ENCODE data around the gene EPS8L3.
"Not testable (repeated sequence)": the region's sequence is repeated elsewhere in the genome, so short reads cannot be mapped to it uniquely, and the experiment has no call there.

Gene EPS8L3

DNA sequence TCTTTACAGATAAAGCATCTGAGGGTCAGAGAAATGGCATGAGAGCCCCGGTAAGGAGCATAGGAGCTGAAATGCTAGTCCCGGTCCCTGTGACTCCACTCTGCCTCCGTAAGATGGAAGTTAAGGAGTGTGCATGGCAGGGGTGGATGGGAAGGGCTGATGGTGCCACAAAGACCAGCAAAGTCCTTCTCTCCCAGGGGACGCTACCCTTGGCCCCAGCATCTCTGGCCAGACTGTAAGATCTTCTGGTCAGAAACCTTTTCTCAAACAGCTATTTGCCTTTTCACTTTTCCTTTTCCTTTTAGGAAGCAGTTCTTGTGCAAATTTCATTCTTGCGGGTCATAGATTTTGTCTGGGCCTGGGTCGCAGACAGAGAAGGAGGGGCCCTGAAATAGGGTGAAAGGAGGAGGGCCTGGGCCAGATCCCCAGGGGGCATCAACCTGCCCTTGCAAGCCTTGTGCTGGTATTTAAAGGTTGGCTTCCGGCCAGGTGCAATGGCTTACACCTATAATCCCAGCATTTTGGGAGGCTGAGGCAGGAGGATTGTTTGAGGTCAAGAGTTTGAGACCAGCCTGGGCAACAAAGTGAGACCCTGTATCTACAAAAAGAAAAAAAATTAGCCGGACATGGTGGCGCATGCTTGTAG, 14.4 kb upstream of the EPS8L3 start:
- DNase-seq (ENCODE audit: low spot score), result no peak

DNA sequence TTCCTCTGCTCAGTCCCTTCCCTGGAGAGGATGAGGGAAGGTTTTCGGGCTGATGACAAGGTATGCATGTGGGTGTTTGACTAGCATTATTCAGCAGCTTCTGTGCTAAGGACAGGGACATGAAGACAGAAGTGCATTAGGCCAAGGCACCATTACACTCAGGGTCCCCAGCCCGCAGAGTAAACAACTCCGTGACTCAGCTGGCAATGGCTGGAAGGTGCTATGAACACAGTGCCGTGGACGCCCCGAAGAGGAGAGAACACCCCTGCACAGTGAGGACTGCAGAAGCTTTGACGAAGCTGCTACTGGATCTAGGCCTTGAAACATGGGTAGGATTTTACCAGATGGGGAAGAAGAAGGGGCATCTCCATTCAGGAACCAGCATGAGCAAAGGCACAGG, 13.7 kb upstream of the EPS8L3 start:
- DNase-seq (ENCODE audit: low spot score), result no peak

DNA sequence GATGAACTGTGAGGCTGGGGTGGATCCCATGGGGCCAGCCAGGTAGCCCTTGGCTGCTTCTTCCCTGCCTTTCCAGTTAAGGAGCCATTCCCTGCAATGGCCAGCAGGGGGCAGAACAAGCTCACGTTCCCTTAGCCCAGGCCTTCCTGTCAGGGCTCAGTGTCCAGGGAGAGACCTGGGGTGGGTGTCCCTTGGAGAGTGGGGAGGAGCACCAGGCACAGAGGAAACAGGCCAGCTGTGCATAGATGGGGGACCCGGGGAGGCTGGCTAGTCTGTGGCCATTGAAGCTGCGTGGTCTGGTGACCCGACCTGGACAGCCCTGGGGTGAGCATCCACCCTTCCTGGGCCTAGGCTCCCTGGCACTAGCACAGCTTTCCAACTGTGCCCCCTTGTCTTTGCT, 13.2 kb upstream of the EPS8L3 start:
- DNase-seq (ENCODE audit: low spot score), result peak; percentile 85

DNA sequence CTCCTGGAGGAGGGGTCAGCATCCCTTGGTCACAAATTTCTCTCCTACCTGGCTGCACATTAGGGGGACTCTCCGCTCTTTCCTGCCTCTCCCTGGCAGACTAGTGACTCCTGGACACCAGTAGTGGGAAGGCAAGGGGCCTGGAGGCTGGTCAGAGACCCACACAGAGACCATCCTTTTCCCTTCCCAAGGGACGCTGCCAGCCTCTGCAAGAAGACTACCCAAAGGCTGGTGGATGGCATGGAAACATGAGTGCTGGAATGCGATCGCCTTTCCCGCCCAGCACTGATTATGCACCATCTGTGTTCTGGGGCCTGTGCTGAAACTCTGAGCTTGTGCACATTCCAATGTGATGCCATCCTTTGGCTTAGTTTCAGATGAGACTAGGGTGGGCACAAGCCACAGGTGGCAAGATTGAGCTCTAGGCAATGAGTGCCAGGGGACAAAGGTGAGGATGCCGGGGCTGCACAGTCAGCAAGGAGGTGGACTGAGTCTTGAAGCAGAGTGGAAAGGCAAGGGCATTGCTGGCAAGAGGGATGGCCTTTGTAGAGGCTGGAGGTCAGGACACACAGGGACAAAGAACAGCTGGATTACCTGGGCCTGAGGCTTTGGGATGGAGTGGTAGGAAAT, 12.6 kb upstream of the EPS8L3 start:
- no peak for DNase-seq (ENCODE audit: low spot score)

DNA sequence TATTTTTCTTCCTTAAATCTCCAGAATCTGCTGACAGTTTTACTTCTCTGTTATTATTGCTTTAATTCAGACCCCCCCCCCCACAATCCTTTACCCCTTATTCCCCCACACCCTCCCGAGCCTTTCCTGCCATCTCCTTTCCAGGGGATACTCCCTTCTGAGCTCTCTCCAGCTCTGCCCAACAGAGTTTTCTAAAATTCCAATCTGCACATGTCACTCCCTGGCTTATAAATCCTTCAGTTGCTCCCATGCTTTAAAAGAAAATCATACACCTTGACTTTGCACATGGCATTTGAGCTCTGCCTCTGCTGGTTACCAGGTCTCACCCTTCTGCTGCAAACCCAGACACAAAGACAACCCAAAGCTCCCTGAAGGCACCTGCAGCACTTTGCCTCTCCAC, 11.7 kb upstream of the EPS8L3 start:
- peak; percentile 63 for DNase-seq (ENCODE audit: low spot score)

DNA sequence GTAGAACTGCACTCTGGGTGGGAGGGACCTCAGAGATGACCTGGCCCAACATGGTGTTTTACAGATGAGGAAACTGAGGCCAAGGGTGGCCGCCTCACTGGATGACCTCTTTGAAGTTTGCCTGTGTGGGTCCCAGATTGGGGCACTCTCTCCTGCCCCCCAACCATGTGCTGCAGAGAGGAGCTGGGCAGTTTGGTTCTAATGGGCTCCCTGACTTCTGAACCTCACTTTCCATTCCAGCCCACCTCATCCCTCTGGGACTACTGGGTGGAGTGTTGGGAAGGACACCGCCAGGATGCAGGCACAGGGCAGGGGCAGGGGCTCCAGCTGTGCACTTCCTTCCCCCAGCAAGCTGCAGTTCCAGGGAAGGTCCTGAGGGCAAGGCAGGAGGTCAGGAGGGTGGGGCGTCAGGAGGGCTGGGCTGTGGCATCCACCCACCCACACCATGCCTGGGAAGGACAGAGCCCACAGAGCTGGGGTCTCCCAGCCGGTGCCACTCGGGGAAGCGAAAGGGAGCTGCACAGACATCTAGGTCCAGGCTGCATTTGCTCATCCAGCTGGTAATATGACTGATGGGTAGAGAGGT, 10.3 kb upstream of the EPS8L3 start:
- DNase-seq (ENCODE audit: low spot score), result no peak

DNA sequence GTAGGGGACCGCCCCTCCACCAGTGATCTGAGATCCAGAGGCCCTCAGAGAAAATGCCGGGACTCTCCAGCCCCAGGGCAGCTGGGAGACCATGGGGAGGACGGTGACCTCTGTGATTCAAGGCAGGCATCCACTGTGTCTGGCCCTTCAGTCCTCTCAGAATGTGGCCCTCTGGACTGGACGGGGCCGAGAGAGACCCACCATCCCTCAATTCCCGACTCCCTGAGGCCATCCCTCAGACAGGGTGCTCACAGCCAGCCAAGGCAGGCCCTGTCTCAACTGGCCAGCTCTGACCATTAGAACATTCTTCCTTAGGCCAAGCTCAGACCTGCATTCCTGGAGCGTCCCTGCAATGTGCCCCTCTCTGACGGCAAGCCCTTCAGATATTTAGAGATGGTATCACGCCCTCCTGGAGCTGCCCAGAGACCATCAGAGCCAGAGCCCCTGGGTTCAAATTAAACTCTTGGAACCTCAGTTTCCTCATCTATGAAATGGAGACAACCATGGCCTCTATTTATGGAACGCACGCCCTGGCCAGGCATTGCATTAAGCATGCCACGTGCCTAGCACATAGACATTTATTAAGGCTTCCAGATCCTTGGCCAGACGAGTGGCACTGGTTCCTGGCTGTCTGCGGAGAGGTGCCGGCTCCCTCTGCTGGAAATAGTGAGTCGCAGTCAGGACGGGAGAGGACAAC, 9.6 kb upstream of the EPS8L3 start:
- peak; percentile 85 for DNase-seq (ENCODE audit: low spot score)

- DNase-seq (ENCODE audit: low spot score), result no peak
Observed at GRCh38 chr1:109772658-109773202, 9.0 kb upstream of the EPS8L3 start.

- no peak for DNase-seq (ENCODE audit: low spot score)
Observed at GRCh38 chr1:109771712-109772657, 8.3 kb upstream of the EPS8L3 start.

- no peak for DNase-seq (ENCODE audit: low spot score)
Observed at GRCh38 chr1:109770331-109771095, 6.8 kb upstream of the EPS8L3 start.

- DNase-seq (ENCODE audit: low spot score), result peak; percentile 83
Observed at GRCh38 chr1:109769330-109770078, 5.8 kb upstream of the EPS8L3 start.

DNA sequence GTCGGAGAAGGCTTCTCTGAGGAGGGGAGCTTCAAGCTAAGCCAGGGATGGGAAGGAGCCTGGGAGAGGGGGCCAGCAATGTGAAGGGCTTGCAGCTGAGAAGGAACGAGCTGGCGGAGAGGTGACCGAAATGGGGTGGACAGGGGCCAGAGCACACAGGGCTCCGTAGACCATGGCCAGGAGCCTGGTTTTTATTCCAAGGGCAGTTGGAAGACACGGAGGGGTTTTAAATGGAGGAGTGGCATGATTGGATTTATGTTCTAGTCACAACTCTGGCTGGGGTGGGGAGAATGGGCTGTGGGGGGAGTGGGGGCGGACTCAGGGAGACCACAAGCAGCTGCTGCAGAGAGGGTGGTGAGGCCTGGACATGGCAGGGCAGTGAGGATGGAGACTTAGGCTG, 5.1 kb upstream of the EPS8L3 start:
- DNase-seq (ENCODE audit: low spot score), result no peak

GRCh38 chr1:109768335-109768650, 4.6 kb upstream of the EPS8L3 start:
- no peak for DNase-seq (ENCODE audit: low spot score)

DNA sequence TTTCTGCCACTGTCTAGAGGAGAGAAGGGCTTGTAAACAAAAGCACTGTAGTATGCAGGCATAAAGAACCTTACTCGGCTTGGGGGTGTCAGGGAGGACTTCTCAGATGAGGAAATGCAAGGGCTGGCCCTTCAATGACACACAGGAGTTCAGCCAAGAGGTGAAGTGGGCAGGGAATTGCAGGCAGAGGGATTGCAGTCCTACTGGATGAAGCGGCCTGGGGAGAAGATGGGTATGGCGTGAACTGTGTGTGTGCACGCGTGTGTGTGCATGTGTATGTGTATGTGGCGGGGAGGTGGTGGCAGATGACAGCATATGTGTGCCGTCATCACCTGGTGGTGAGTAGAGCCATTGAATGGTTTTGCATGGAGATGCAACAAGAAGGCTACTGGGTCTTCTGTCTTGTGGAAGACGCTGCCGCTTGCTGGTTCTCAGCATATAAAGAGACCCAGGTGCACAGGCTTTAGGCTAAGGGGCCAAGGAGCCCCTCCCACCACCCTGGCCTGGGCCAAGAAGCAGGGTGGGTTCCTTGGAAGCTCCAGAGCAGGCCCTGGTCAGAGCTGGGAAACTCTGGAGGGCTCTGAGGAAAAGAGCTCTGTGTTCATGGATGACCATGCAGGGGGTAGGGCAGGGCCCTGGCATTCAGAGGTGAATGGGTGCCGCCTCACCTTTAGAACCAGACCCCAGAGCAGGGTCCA, 4.1 kb upstream of the EPS8L3 start:
- no peak for DNase-seq (ENCODE audit: low spot score)

GRCh38 chr1:109766991-109767636, 3.4 kb upstream of the EPS8L3 start:
- DNase-seq (ENCODE audit: low spot score), result not testable (repeated sequence)

DNA sequence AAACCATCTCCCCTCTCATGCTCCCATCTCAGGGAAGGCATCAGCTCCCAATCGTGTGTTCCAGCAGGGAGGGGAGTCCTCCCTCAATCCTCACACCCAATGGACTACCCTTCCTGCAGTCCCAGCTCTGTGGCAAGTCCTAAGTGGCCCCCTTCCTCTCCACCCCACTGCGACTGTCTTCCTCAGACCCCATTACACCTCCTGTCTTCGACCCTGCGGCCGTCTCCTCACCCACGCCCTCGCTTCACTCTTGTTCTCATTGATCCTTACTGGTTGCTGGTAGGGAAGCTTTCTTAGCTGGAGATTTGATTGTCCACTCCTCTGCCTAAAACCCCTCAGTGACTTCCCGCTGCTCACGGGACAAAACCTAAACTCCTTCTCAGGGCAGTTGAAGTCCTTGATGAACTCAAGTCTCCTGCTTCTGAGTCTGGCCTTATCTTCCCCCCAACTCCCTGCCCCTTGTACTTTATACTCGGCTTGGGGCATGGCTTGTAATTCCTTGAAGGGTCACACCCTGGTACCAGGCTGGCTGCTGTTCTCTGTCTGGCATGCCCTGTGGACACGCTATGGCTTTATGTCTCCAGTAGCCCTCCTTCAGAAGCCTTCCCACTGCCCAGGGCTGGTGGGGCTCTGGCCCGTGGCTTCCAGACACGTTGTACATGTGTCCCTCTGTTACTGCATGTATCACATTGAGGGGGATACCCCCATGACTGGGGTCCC, 2.3 kb upstream of the EPS8L3 start:
- no peak for DNase-seq (ENCODE audit: low spot score)

DNA sequence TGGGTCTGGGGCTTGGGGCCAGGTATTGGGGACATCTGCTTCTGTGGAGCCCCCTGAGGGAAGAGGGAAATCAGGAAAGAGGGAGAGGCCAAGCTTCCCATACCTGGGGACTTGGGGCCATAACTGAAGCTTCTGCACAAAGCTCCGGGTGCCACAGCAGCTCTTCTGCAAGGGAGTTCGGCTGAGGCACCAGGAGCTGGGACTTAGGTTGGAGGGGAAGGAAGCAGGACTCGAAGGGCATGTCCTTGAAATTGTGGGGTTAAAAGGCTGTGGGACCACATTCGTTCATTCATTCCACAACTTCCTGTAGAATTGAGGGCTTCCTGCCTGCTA, 1.7 kb upstream of the EPS8L3 start:
- no peak for DNase-seq (ENCODE audit: low spot score)

All from kidney tubule cell (primary cell).